Fibroblast of pulmonary artery (primary cell): ENCODE data around the gene HOXC10.

ENCODE experiments used
- DNase-seq: peaks from one replicate; pipeline ENCODE4 v3.0.0-alpha.2; 2010; ENCODE audit warnings: low read depth
- H3K4me3 ChIP-seq: replicated peaks from 2 replicates; pipeline ENCODE4 v1.5.1; 2011; ENCODE audit warnings: low read depth, mild to moderate bottlenecking, control low read depth, low read length, moderate library complexity
- CTCF ChIP-seq: IDR thresholded peaks from 2 replicates; pipeline ENCODE4 v1.5.1; 2011; ENCODE audit warnings: mild to moderate bottlenecking, control low read depth, low read length, inconsistent platforms; ENCODE audit errors: missing control alignments

The HOXC10 gene

DNA sequence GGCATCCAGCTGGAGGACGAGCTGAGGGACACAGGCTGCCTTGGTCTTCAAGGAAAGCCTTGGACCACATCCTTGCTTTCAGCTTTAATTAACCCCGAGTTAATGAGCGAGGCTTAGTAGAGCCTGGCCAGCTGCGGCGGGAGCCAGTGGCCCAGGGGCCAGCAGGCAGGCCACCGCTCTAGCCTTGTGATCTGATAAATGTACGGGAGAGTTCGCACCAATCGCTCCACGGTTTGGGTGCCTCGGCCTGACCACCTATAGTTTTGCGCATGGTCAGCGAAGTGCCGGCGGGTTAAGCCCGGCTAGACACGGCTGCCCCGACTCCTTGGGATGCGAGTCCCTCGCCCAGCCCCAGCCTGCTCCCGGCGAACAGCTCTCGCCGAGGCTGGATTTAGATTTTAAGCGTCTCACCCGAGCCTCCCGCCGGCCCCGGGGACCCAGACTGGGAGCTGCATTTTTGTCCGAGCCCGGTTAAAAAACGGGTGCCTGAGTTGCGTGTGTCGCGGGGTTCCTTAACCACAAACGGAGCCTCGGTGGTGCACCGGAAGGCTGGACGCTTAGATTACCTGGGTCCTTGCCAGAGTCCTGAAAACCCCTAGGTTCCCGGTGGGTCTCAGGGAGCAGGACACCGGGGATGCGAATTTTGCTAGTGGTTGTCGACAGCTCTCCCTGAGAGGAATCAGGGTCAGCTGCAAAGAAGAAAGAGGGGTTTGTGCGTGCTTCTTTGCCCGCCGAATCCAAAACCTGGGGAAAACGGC is 33.2 kb upstream of the HOXC10 start:
- H3K4me3 ChIP-seq: no peak overlapping the region
- no peak for TF ChIP-seq CTCF
- DNase-seq: no peak

DNA sequence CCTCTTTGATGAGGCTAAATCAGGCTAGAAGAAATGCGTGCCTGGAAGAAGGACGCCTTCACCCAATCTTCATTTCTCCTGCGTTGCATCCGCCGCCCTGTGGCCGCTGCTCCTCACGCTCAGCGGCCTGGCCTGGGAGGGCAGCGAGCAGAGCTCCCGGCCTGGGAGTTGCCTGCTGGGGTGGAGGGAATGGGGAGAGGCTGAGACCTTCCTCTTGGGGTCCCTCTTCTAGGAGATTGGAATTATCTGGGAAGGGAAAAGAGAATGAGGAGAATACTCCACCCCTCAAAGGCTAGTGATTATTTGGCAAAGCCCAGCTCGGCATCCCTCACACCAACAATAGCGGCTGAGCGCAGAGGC is 32.6 kb upstream of the HOXC10 start:
- DNase-seq: no peak
- no peak for TF ChIP-seq CTCF
- no peak overlapping the region for H3K4me3 ChIP-seq

DNA sequence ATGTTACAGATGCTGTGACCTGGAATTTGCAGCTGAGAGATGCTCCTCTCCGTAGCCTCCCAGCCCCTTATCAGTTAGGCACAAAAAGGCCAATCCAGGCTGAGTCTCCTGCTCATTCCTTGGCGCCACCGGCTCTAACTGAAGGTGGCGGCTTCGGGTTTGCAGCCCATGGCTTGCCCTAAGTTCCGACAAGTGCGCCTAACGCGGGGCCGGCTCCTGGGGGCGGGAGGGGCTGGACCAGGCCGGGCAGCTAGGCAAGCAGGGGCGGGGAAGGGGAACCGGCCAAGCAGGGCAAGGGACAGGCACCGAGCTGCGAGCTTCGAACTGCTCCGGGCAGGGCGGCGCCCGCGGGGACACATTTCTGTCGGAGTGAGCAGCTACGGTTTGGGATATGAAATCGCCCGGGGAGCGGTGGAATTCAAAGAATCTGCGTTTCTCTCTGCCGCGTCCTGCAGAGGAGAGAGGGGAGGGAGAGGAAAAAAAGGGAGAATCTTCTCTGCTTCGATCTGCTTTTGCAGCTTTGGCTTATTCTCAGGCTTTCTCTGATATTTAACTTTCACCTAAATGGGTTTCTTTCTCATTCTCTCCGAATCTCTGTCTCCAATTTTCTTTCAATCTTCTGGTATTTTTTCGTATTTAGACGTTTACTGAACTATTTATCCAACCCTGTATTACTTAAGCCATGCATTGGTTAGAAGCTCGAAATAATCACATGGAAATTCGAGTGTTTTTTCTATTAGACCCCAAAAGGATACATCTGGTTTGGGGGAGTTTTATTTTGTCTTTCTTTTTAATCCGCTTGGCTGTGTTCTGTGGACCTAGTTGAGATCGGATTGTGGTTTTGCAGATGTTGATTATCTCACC is 31.8 kb upstream of the HOXC10 start:
- TF ChIP-seq CTCF: no peak

DNA sequence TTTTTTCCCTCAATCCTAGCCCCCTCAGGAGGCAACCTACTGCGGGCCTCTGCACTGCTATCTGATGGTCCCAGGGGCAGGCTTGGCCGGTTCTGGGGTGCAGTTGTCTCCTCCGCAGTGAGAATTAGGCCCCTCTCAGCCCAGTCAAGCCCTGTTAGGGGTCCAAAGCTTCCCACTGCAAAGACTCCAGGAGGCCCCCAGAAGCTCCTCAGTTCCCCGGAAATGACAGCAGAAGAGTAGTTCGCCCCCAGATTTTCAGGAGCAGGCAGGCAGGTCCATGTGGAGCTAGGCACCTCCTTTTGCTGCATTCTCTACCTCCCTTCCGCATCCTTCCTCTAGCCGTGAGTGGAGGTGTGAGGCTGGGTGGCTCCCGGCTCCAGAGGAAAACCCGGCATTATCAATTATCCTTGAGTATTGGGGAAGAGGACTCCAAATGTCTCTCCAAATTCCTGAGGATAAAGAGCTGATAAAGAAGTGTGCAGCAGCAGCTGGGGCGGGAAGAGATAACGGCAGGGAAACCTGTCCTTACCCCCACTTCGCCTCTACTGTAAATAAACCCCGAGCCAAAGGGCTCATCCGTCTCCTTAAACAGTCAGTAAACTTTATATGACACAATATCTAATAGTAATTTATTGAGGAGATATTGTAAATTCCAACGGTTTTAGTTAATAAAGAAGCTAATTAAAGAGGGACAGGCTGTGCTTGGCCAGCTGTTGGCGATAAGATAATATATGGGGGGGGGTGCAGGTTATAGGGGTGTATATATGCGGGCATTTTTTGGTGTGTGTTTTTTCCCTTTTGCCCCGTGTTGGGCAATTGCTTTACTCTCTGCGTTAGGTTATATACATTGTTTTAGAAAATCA is 30.9 kb upstream of the HOXC10 start:
- DNase-seq: no peak
- H3K4me3 ChIP-seq: no peak overlapping the region
- no peak for TF ChIP-seq CTCF

More for the DNA sequence above, 31.8 kb upstream of the HOXC10 start:
- no peak for DNase-seq
- no peak overlapping the region for H3K4me3 ChIP-seq

- no peak for TF ChIP-seq CTCF
- no peak within 1 kb of the TSS for H3K4me3 ChIP-seq
- DNase-seq: no peak
These were observed 30.3 kb upstream of the HOXC10 start, which contains the start of gene HOXC12 for GRCh38 chr12:53954694-53955035. TSS of gene HOXC12 (plus strand) at chr12:53954903. CDS start at chr12:53954930, 27 bp downstream.

DNA sequence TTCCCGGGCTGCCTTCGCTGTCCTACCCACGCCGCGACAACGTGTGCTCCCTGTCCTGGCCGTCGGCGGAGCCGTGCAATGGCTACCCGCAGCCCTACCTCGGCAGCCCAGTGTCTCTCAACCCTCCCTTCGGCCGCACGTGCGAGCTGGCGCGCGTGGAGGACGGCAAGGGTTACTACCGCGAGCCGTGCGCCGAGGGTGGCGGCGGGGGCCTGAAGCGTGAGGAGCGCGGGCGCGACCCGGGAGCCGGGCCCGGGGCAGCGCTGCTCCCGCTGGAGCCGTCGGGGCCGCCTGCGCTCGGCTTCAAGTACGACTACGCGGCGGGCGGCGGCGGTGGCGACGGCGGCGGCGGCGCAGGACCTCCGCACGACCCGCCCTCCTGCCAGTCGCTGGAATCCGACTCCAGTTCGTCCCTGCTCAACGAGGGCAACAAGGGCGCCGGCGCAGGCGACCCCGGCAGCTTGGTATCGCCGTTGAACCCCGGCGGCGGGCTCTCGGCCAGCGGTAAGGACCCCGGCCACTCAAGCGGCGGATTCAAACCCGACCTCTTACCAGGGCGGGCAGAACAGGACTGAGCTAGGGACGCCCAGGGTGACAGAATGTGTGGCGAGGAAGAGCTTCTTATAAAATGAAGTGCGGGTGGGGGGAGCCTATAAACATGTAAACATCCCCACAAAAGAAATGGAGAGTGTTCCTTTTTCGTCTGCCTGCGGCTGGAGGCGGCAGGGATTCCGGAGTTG is 29.7 kb upstream of the HOXC10 start:
- DNase-seq: no peak
- TF ChIP-seq CTCF: no peak
- no peak overlapping the region for H3K4me3 ChIP-seq
